GM18951 (cell line): ENCODE results near the gene CRKL.

Experiments
- POLR2A ChIP-seq: IDR thresholded peaks from 4 replicates; pipeline ENCODE4 v1.6.1; 2011; ENCODE audit warnings: mild to moderate bottlenecking; ENCODE audit not compliant: insufficient read length, insufficient read depth; ENCODE audit errors: extremely low read depth
- in situ Hi-C: fragments of 300-500 bp; cut with MboI; formaldehyde crosslinking; loops from one replicate; pipeline ENCODE4 v1.12.0; 2022; ENCODE audit warnings: low sequenced_read_pairs, mixed read lengths, inconsistent platforms; ENCODE audit not compliant: unreplicated experiment

CRKL gene

GRCh38 chr22:20989323-20990138 lies 72.3 kb downstream of the CRKL start:
- no peak for TF ChIP-seq POLR2A
- in situ Hi-C loops: no loop called here

DNA sequence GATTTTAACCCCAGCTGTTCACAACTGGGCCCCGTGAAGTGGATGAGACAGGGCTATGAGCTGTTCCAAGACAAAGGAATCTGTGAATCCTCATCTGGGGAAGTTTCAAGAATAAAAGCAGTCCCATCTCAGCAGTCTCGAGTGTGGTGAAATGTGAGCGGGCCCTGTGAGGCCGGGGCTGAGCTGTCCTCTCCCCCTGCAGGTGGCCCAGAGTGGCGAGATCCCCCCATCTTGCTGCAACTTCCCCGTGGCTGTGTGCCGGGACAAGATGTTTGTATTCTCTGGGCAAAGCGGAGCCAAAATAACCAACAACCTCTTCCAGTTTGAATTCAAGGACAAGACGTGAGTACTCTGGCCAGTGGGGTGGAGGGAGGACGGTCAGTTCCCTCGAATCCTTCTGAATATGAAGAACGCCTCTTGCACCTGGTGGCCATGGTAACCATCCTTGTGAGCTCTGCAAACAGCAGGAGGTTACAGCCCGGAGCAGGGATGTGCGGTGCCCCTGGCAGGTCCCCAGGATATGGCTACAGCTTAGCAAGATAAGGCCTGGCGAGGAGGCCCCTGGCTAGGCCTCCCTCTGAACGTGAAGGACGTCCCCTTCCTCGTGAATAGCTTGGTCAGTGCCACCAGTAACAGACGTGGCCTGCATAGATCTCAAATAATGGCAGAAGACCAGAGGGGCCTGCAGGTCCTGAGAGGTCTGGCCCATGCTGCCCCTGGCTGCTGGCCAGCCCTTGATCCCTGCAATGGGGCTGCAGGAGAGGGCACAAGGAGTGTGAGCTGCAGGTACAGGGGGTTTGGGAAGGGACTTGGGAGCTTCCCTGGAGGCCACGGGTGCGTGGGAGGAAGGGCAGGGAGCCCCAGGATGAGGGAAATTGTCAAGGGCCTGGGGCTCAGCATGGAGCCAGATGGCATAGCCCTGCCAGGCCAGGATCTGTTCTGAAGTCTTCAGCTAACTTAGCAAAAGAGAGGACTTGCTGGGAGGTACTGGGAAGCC lies 73.3 kb downstream of the CRKL start:
- no peak for TF ChIP-seq POLR2A
- in situ Hi-C loops: no loop called here

DNA sequence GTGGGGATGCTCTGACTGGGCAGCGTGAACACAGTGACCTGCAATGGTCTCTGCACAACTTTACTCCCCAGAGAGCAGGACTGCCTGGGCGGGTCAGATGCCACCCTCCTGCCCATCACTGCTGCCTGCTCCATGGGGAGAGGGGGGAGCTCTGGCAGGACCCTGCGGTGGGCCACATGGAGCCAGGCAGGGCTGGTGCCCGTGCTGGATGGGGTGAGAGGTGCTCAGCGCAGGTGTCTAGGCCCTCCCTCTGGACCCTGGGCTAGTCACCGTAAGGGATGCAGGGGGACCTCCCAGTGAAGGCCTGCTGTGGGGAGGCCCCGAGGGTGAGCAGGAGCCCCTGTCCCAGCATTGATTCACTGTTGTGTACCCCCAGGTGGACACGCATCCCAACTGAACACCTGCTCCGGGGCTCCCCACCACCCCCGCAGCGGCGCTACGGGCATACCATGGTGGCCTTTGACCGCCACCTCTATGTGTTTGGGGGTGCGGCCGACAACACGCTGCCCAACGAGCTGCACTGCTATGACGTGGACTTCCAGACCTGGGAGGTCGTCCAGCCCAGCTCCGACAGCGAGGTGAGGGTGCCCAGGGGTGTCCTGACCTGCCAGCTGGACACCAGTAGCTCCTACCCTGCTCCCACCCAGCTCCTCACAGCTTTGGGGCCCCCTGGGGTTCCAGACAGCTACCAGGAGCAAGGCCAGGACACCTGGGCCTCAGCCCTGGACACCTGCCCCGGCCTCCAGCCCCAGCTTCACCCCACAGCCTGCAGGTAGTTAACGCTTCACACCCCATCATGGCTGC lies 74.2 kb downstream of the CRKL start:
- in situ Hi-C loops: no loop called here

DNA sequence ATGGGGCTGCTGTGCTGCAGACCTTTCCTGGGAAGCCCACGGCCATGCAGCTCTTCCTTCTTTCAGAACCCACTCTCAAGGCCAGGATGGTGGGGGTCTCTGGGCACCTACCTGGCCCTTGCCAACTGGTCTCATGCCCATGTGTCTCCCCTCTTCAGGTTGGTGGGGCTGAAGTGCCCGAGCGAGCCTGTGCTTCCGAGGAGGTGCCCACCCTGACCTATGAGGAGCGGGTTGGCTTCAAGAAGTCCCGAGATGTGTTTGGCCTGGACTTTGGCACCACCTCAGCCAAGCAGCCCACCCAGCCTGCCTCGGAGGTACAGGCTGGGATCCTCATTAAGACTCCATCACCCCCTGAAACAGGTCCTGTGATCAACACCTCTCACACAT lies 74.8 kb downstream of the CRKL start:
- in situ Hi-C loops: no loop called here
- TF ChIP-seq POLR2A: no peak

More for the DNA sequence above, 74.2 kb downstream of the CRKL start:
- no peak for TF ChIP-seq POLR2A

GRCh38 chr22:20992456-20993303 lies 75.5 kb downstream of the CRKL start:
- no peak for TF ChIP-seq POLR2A
- in situ Hi-C loops: no loop called here

DNA sequence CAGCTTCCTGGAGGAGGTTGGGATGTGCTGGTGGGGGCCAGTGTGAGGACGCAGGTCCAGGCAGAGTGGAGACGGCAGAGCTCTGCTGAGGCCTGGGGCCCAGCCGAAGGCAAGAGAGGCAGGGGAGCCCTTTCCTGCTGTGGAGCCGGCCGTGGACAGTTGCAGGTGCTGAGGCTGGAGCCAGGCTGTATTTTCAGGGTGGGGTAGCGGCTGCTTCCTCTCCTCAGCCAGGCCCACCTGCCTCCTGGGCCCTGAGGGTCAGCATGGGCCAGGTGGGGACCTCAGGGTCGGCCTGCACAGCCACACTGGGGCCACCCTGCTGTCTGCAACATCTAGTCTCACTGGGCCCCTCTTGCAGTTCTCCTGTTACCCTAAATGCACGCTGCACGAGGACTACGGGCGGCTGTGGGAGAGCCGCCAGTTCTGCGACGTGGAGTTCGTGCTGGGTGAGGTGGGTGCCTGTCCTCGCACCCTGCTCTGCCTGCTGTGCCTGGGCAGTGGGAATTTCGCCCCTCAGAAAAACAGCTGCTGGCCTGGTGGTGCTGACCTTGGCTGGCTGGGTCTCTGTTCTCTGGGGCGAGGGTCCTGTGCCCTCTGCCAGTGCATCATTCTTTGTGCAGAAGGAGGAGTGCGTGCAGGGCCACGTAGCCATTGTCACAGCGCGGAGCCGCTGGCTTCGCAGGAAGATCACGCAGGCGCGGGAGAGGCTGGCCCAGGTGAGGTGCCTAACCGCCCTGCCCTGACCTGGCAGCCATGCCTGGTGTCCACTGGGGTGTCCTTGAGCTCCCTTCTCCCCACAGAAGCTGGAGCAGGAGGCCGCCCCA lies 76.3 kb downstream of the CRKL start:
- in situ Hi-C loops: no loop called here
- no peak for TF ChIP-seq POLR2A

GRCh38 chr22:20994128-20994901 lies 77.1 kb downstream of the CRKL start:
- TF ChIP-seq POLR2A: no peak
- in situ Hi-C loops: no loop called here

DNA sequence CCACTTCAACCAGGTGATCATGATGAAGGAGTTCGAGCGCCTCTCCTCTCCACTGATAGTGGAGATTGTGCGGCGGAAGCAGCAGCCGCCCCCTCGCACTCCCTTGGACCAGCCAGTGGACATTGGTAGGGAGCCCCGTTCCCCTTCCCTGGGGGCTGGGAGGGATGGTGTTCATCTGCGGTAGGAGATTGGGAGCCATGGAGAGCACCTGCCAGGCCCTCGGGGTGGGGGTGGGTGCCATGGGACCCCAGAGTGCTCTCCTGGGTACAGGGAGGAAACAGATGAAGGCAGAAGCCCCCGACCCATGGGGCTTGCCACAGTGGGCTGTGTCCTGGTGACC lies 77.7 kb downstream of the CRKL start:
- in situ Hi-C loops: no loop called here
- TF ChIP-seq POLR2A: no peak

DNA sequence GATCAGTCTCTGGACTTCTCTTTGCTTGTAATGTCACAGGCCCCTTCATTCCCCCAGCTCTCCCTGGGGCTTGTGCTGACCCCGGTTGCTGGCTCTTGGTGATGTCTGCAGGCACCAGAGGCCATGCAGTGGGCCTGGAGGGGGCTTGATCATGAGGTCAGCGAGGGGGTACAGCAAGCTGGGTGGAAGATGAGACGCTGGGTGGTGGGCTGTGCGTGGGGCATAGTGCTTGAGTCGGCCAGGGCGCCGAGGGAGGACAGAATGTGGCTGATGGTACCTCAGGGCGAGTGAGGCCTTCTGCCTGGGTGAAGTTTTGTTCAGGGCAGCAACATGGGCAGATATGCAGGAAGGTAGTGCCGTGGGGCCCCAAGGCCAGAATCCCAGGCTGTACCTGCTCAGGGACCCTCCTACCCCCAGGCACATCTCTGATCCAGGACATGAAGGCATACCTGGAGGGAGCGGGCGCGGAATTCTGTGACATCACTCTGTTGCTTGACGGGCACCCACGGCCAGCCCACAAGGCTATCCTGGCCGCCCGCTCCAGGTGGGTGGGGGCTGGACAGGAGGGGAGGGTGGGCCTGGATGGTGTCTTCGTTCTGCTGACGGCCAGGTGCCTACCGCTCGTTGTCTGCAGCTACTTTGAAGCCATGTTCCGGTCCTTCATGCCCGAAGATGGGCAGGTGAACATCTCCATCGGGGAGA lies 78.3 kb downstream of the CRKL start:
- in situ Hi-C loops: no loop called here
- no peak for TF ChIP-seq POLR2A

DNA sequence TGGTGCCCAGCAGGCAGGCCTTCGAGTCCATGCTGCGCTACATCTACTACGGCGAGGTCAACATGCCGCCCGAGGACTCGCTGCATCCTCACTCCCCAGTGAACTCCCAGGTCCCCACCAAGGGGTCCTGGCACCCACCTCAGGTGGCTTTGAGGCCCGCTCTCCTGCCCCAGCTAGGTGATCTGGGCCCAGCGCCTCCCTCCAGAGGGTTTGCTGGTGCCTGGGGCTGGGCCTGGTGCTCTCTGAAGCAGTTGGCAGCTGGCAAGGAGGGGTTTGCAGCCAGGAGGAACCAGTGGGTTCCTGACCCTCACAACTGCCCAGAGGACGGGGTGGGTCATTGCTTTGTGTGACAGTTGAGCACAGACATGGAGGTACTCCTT lies 78.8 kb downstream of the CRKL start:
- TF ChIP-seq POLR2A: no peak
- in situ Hi-C loops: no loop called here
